HG02981 (cell line): ENCODE data around the gene MLX.
A peak's percentile ranks its signal among the peaks of the same experiment; 100 is the strongest.
"Not testable (repeated sequence)": the region's sequence is repeated elsewhere in the genome, so short reads cannot be mapped to it uniquely, and the experiment has no call there.

Source experiments
- ATAC-seq: cut with Tn5 transposase; IDR thresholded peaks from one replicate; pipeline ENCODE4 v1.9.1; 2021; ENCODE audit warnings: mild to moderate bottlenecking, moderate library complexity; ENCODE audit not compliant: unreplicated experiment

MLX gene

DNA sequence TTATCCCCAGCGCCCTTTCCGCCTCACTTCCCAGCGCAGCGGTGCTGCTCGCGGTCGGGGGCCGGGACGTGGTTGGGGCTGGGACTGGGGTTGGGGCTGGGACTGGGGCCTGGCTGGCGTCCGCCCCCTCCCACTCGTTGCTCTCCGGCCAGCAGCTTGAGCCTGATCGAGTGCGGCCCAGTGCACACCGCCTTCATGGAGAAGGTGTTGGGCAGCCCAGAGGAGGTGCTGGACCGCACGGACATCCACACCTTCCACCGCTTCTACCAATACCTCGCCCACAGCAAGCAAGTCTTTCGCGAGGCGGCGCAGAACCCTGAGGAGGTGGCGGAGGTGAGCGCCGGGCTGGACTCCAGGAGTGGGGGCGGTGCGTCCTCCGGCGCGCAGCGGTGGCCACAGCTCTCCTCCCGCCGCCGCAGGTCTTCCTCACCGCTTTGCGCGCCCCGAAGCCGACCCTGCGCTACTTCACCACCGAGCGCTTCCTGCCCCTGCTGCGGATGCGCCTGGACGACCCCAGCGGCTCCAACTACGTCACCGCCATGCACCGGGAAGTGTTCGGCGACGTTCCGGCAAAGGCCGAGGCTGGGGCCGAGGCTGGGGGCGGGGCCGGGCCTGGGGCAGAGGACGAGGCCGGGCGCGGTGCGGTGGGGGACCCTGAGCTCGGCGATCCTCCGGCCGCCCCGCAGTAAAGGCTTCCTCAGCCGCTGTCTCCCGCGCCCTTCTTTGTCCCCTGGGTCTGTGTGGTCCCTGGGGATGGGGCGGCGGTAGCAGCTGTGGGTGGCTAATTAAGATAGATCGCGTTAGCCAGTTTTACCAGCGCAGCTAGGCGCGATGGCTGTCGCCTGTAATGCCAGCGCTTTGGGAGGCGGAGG lies 12.4 kb upstream of the MLX start:
- peak; percentile 76 for ATAC-seq

DNA sequence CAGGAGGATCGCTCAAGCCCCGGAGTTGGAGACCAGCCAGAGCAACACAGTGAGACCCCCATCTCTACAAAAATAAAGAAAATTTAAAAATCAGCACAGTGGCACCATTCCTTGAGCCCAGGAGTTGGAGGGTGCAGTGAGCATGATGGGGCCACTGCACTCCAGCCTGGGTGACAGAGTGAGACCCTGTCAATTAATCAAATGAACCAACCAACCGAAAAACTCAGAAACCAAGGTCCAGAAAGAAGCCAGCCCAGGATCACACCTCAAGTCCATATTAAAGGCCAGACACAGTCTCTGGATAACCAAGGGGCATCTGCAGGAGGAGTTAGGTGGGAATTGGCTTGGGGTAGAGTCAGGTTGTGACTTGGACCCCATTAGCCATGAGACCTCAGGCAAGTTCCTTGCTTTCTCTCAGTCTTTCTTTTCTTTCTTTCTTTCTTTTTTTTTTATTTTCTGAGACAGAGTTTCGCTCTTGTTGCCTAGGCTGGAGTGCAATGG lies 11.7 kb upstream of the MLX start:
- no peak for ATAC-seq

DNA sequence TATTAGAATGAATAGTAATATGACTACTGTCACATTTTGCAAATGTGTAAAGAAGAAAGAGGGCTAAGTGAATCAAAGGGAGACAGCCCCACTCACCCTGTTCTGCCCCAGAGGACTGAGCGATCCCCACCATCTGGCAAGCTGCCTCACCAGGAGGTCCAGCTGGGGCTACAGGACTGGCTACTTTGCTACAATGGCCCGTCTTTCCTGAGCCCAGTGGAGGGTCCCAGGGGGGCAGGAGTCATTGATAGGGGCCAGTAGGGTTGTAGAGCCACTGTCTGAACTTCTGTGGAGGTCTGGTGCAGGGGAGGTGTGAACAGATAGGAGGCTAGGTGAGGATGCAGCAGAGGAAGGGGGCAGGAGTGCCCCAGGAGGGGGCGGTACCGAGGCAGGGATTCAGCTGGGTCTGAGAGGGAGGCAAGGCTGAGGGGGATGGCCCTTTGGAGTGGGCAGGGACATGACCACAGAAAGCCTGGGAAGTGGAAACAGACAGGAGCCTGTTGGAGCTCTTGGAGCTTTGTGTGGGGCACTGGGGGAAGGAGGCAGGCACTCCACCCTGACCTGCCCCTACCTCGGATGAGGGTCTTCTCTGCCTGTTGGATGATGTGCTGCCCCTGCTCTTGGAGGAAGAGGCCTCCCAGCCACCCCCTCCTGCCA lies 10.8 kb upstream of the MLX start:
- not testable (repeated sequence) for ATAC-seq

GRCh38 chr17:42559075-42559474 lies 7.8 kb upstream of the MLX start:
- no peak for ATAC-seq

- no peak for ATAC-seq
Observed at GRCh38 chr17:42560246-42560645, 6.7 kb upstream of the MLX start.

DNA sequence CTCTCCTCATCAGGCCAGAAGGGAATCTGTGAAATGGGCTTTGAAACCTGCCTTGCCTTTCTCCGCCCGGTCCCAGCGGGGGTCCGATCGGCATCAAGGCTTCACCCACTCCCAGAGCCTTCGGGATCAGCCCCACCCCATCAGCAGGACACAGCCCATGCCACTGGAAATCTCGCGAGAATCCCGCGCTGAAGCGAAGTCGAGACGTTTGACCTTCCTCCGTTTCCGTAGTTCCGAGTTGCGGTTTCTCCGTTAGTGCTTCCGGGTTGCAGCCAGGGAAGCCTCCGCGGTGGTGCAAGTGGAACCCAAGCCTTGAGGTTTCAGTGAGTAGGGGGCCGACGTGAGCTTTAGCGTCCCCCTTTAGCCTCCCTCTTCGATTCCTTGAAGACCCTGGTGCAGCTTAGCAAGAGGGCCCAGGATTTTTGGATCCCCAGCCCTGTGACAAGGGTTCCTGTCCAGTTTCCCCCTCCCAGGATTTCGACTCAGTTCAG lies 5.0 kb upstream of the MLX start, which contains the start of gene COASY:
TSS of gene COASY (plus strand) at position 252 of the 491 bp plus-strand sequence. CDS start 475 bp downstream, outside the sequence.
- ATAC-seq, result no peak

DNA sequence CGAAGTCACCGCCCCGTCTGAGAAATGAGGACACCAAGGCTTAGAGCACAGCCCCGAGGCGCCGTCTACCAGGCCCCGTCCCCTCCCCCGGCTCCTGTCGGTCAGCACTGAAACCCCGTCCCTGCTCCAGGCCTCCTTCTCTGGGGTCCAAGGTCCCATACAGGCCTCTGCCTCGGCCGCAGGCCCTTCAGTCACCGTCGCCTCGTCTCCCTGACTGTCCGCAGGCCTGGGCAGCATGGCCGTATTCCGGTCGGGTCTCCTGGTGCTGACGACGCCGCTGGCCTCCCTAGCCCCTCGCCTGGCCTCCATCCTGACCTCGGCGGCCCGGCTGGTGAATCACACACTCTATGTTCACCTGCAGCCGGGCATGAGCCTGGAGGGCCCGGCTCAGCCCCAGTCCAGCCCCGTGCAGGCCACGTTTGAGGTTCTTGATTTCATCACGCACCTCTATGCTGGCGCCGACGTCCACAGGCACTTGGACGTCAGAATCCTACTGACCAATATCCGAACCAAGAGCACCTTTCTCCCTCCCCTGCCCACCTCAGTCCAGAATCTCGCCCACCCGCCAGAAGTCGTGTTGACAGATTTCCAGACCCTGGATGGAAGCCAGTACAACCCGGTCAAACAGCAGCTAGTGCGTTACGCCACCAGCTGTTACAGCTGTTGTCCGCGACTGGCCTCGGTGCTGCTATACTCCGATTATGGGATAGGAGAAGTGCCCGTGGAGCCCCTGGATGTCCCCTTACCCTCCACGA lies 4.3 kb upstream of the MLX start:
- no peak for ATAC-seq

DNA sequence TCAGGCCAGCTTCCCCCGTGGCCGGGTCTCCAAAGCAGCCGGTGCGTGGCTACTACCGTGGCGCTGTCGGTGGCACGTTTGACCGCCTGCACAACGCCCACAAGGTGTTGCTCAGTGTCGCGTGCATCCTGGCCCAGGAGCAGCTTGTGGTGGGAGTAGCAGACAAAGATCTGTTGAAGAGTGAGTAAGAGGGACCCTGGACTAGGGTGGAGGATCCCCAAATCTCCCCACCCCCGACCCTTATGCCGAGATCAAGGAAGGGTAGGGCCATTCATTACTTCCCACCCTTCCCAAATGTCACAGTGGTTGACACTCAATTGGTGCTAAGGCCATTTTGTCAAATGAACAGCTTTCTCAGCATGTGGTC lies 3.8 kb upstream of the MLX start:
- ATAC-seq, result no peak

GRCh38 chr17:42563543-42563942 lies 3.4 kb upstream of the MLX start:
- ATAC-seq, result no peak

GRCh38 chr17:42563950-42564349 lies 3.0 kb upstream of the MLX start:
- ATAC-seq, result no peak

DNA sequence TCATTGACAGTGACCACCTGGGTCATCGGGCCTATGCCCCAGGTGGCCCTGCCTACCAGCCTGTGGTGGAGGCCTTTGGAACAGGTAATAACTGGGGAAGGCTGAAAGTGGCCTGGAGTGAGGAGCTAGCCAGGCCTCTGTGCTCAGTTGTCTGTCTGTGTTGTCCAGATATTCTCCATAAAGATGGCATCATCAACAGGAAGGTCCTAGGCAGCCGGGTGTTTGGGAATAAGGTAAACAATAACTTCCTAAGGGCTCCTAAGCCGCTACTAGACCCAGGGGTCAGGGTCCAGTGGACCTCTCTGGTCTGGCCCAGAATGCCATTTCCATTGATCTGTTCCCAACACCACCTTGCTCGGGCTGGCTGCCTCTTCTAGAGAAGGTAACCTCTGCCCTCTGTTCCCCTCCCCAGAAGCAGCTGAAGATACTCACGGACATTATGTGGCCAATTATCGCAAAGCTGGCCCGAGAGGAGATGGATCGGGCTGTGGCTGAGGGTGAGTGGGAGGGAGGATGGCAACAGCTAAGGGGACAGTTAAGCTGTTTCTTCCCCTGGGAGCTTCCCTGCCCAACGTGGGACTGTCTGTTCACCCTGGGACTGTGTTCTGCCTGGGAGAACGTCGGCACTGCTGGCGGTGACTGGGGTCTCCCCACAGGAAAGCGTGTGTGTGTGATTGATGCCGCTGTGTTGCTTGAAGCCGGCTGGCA lies 1.9 kb upstream of the MLX start:
- ATAC-seq, result no peak

DNA sequence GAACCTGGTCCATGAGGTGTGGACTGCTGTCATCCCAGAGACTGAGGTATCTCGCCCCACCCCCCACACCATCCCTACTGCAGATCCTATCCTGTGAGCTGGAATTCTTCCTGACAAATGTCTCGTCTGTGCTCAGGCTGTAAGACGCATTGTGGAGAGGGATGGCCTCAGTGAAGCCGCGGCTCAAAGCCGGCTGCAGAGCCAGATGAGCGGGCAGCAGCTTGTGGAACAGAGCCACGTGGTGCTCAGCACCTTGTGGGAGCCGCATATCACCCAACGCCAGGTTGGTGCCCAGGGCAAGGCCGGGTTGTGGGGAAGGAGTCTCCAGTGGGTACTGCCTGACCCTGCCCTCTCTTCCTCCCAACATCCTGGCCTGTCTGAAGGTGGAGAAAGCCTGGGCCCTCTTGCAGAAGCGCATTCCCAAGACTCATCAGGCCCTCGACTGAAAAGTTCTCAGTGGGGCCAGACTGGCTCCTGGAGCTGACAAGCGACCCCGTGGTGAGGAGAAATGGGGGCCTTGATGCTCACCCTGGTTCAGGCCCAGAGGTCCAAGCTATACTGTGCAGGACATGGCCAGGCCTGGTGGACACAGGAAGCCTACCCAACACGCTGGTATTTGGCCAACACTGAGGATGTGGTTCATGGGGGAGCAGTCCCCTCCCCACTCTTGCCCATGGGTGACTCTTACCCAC lies 1.2 kb upstream of the MLX start:
- ATAC-seq, result no peak

GRCh38 chr17:42566215-42566882 lies 551 bp upstream of the MLX start:
- ATAC-seq, result no peak

- no peak for ATAC-seq
Observed at GRCh38 chr17:42568341-42569111, 1.6 kb downstream of the MLX start.

- no peak for ATAC-seq
Observed at GRCh38 chr17:42571435-42572225, 4.7 kb downstream of the MLX start.

- ATAC-seq, result no peak
Observed at GRCh38 chr17:42573095-42573494, 6.2 kb downstream of the MLX start.

GRCh38 chr17:42574463-42574862 lies 7.6 kb downstream of the MLX start:
- ATAC-seq, result no peak

DNA sequence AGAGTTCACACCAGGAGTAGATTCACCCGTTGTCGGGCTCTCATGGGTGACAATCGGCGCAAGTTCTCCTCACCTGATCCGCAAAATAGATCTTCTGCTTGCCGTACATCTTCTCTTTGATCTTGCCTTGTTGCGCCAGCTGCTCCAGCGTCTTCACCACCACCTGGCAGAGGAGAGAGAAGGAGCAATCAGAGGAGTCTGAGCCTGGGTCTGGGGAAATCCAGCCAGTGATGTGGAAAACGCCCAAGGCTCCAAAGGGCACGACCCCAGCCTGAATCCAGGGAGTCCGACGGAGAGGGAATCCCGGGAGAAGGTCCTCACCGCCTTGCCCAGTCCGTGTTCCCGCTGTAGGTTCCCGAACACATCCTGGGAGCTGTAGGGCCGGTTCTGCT lies 10.2 kb downstream of the MLX start:
- ATAC-seq, result no peak
